HG02840 (cell line): ENCODE data around the gene RMND5B.
A peak's percentile ranks its signal among the peaks of the same experiment; 100 is the strongest.
"Not testable (repeated sequence)": the region's sequence is repeated elsewhere in the genome, so short reads cannot be mapped to it uniquely, and the experiment has no call there.

Experiments used
- ATAC-seq: cut with Tn5 transposase; IDR thresholded peaks from one replicate; pipeline ENCODE4 v1.9.1; 2021; ENCODE audit warnings: mild to moderate bottlenecking, moderate library complexity, moderate number of reproducible peaks; ENCODE audit not compliant: unreplicated experiment, low FRiP score

Gene RMND5B

GRCh38 chr5:178162481-178162880, 31.7 kb downstream of the RMND5B start:
- no peak for ATAC-seq

GRCh38 chr5:178163772-178164735, 33.2 kb downstream of the RMND5B start:
- peak; percentile 80 for ATAC-seq

- no peak for ATAC-seq
Measured at GRCh38 chr5:178165581-178165980, 34.8 kb downstream of the RMND5B start.

GRCh38 chr5:178170455-178170854, 39.6 kb downstream of the RMND5B start:
- no peak for ATAC-seq

- no peak for ATAC-seq
Measured at GRCh38 chr5:178174456-178174855, 43.6 kb downstream of the RMND5B start.

- ATAC-seq: no peak
Measured at GRCh38 chr5:178176791-178177190, 46.0 kb downstream of the RMND5B start.

- no peak for ATAC-seq
Measured at GRCh38 chr5:178177569-178177968, 46.8 kb downstream of the RMND5B start.

GRCh38 chr5:178180141-178180863, 49.5 kb downstream of the RMND5B start:
- ATAC-seq: no peak

- no peak for ATAC-seq
Measured at GRCh38 chr5:178182158-178182876, 51.5 kb downstream of the RMND5B start.

GRCh38 chr5:178186427-178186826, 55.6 kb downstream of the RMND5B start:
- ATAC-seq: no peak

- no peak for ATAC-seq
Measured at GRCh38 chr5:178187014-178187413, 56.2 kb downstream of the RMND5B start, which contains the start of gene GMCL2. Gene GMCL2 (minus strand): TSS chr5:178187371. CDS start chr5:178187299, 72 bp downstream.

- no peak for ATAC-seq
Measured at GRCh38 chr5:178189433-178189832, 58.6 kb downstream of the RMND5B start.

- ATAC-seq: no peak
Measured at GRCh38 chr5:178191661-178192060, 60.8 kb downstream of the RMND5B start.

- ATAC-seq: no peak
Measured at GRCh38 chr5:178192244-178192643, 61.4 kb downstream of the RMND5B start.

GRCh38 chr5:178192787-178193186, 62.0 kb downstream of the RMND5B start:
- no peak for ATAC-seq

- no peak for ATAC-seq
Measured at GRCh38 chr5:178193251-178193809, 62.5 kb downstream of the RMND5B start.

- no peak for ATAC-seq
Measured at GRCh38 chr5:178194026-178194425, 63.2 kb downstream of the RMND5B start.

- no peak for ATAC-seq
Measured at GRCh38 chr5:178196281-178196812, 65.5 kb downstream of the RMND5B start.

GRCh38 chr5:178196986-178197385, 66.2 kb downstream of the RMND5B start:
- no peak for ATAC-seq

GRCh38 chr5:178198151-178198550, 67.3 kb downstream of the RMND5B start:
- ATAC-seq: not testable (repeated sequence)
